ENCODE measurements around the gene PRPF6.

PRPF6 gene

DNA sequence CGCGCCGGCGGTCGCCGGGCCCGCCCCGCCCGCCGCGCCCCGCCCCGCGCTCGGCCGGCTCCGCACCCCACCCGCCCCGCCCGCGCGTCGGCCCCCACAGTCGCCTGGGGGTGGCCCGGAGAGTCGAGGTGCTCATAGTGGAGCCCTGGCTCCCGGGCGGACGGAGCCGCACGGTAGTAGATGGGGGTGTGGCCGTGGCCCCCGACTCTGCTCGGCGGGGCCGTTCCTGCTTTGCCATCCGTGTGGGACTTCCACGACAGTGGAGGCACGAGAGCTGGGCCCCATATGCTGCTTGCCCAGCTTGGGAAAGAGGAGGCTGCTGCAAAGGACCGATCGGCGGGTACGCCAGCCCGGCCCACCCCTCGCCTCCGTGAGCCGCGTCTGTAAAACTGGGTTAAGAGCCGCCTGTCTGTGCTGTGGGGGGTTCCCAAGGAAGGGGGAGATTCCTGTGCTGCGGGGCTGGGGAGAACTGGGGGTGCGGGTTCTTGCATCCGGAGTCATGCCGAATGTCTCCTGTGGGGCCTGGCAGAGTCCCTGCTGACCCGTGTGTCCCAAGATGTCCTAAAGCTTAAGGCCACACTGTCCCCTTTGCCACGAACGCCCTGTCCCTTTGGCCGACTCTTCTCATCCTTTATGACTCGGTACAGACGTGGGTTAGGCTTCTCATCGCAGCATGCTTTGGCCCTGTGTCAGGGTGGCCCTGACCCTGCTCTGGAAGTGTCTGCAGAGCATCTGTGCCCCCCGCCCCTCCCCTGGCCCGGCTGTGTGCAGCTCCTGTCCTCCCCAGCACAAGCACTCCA, 99.3 kb downstream of the PRPF6 start, which contains the start of gene OPRL1:
TSS of gene OPRL1 (plus strand) at position 70 of the 800 bp plus-strand sequence. CDS start 12,639 bp downstream, outside the sequence.
- DNase-seq = no peak

GRCh38 chr20:64080813-64081623, 100.1 kb downstream of the PRPF6 start:
- DNase-seq = no peak

DNA sequence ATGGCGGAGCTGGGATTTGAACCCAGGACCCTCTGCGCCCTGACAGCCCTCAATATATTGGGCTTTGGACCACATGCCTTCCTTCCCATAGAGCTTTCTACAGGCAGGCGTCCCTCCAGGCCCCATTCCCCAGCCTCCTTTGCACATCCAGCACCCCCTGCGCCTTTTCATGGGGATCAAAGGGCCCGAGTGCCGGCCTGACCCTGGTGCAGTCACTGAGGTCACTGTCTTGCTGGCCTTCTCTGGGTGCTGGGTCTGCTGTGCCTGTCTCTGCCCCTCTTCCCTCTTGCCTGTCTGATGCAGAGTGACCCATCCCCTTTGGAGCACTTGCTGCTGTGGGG, 100.7 kb downstream of the PRPF6 start:
- no peak for DNase-seq

DNA sequence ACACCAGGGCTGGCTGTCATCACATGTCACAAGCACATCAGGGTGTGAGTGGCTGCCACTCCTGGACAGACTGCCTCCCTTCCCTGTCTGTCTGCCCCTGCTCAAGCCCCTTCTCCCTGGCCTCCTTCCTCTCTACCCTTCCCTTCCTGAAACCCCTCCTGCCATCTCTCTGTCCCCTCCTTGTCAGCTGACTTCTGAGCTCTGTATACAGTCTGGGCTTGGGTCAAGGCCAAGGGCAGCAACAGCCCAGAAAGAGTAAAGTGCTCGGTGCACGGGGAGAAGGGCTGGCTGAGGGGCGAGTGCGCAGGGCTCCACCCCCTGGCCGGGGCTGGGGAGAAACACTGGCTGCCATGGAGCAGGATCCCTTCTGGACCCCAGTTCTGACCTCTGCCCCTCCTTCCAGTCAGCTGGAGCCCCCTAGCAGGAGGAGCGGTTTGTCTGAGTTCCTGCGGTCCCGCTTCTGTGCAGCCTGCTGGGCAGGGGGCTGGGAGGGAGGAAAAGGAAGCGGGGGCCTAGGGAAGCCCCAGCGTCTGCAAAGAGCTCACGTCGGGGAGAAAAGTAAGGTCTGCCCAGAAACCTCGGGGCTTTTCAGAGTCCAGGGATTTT, 101.3 kb downstream of the PRPF6 start:
- no peak for DNase-seq
